IMR-90 (cell line): ENCODE measurements around the gene SCGB1C1. TPM values are rescaled to one million over a fixed set of nuclear protein-coding genes. Genes with fewer than 3 reads are reported as not detected.
"Not testable (repeated sequence)": the region's sequence is repeated elsewhere in the genome, so short reads cannot be mapped to it uniquely, and the experiment has no call there.

Experiments used
- ATAC-seq: fragments of 200-7000 bp; cut with Tn5 transposase; 2 replicates; pipeline ENCODE4 v1.9.1; 2020; ENCODE audit warnings: low read depth, mild to moderate bottlenecking, moderate library complexity
- BruUV-seq: library from RNA; stranded (reverse); fragments of 400-500 nt; replicated peaks from 2 replicates; lab custom pipeline; 2021; lab: Mats Ljungman, UMichigan
- CTCF ChIA-PET: fragments of 300-600 bp; formaldehyde crosslinking; extraction: SDS; loops from one replicate; lab custom pipeline; 2021; ENCODE audit warnings: antibody characterized with exemption; lab: Yijun Ruan, JAX
- POLR2A ChIA-PET: fragments of 300-600 bp; sonication (Branson Sonifier 250); formaldehyde crosslinking; loops from one replicate; lab custom pipeline; 2022; ENCODE audit warnings: antibody characterized with exemption; ENCODE audit not compliant: unreplicated experiment; lab: Charles Lee
- DNase-seq: peaks from one replicate; pipeline ENCODE4 v3.0.0; 2013
- H2AFZ ChIP-seq: replicated peaks from 2 replicates; pipeline ENCODE3; 2013; ENCODE audit warnings: low read length, mild to moderate bottlenecking; ENCODE audit not compliant: poor library complexity
- H2AK5ac ChIP-seq: 2 replicates; pipeline ENCODE4 v1.6.1; 2013; ENCODE audit warnings: low read depth, low read length, inconsistent platforms
- H2AK9ac ChIP-seq: replicated peaks from 2 replicates; pipeline ENCODE3; 2013; ENCODE audit warnings: mild to moderate bottlenecking, low read depth, low read length, moderate library complexity; ENCODE audit not compliant: poor library complexity
- H2BK120ac ChIP-seq: 2 replicates; pipeline ENCODE4 v1.6.1; 2013; ENCODE audit warnings: low read depth, low read length, inconsistent platforms
- H2BK15ac ChIP-seq: 3 replicates; pipeline ENCODE4 v1.6.1; 2013; ENCODE audit warnings: low read depth, low read length, inconsistent platforms
- H2BK20ac ChIP-seq: 2 replicates; pipeline ENCODE4 v1.6.1; 2013; ENCODE audit warnings: low read depth, mild to moderate bottlenecking, inconsistent platforms, low read length, moderate library complexity
- H2BK5ac ChIP-seq: 2 replicates; pipeline ENCODE4 v1.6.1; 2013; ENCODE audit warnings: mild to moderate bottlenecking, low read depth, low read length, inconsistent platforms; ENCODE audit not compliant: poor library complexity, severe bottlenecking
- H3K14ac ChIP-seq: replicated peaks from 2 replicates; pipeline ENCODE4 v1.6.1; 2013; ENCODE audit warnings: low read depth, low read length, inconsistent platforms
- H3K18ac ChIP-seq: 2 replicates; pipeline ENCODE4 v1.6.1; 2013; ENCODE audit warnings: low read depth, low read length, control low read depth
- H3K23ac ChIP-seq: 2 replicates; pipeline ENCODE4 v1.6.1; 2013; ENCODE audit warnings: low read depth, low read length, inconsistent platforms
- H3K27ac ChIP-seq: 2 replicates; pipeline ENCODE4 v1.5.1; 2013; ENCODE audit warnings: mild to moderate bottlenecking, control low read depth, low read length; ENCODE audit not compliant: insufficient read depth
- H3K27me3 ChIP-seq: 2 replicates; pipeline ENCODE4 v1.6.1; 2013; ENCODE audit warnings: low read length; ENCODE audit not compliant: control insufficient read depth, insufficient read depth
- H3K36me3 ChIP-seq: 2 replicates; pipeline ENCODE4 v1.6.1; 2013; ENCODE audit warnings: low read length, mixed read lengths; ENCODE audit not compliant: control insufficient read depth, insufficient read depth
- H3K4ac ChIP-seq: 2 replicates; pipeline ENCODE4 v1.6.1; 2013; ENCODE audit warnings: low read depth, low read length, inconsistent platforms
- H3K4me1 ChIP-seq: 2 replicates; pipeline ENCODE4 v1.6.1; 2013; ENCODE audit warnings: low read length, mixed read lengths; ENCODE audit not compliant: control insufficient read depth, insufficient read depth
- H3K4me2 ChIP-seq: 2 replicates; pipeline ENCODE4 v1.6.1; 2013; ENCODE audit warnings: low read depth, mild to moderate bottlenecking, control low read depth, low read length, moderate library complexity
- H3K4me3 ChIP-seq: 2 replicates; pipeline ENCODE4 v1.5.1; 2013; ENCODE audit warnings: low read depth, mild to moderate bottlenecking, control low read depth, low read length, moderate library complexity; ENCODE audit not compliant: insufficient read depth
- H3K56ac ChIP-seq: 2 replicates; pipeline ENCODE4 v1.6.1; 2013; ENCODE audit warnings: low read length, inconsistent platforms; ENCODE audit not compliant: insufficient read depth; ENCODE audit errors: extremely low read depth
- H3K79me1 ChIP-seq, 2 experiments: 2 replicates each; pipeline ENCODE4 v1.6.1; 2013; ENCODE audit warnings: low read length in 2 of 2, inconsistent platforms in 1 of 2, low read depth in 1 of 2
- H3K9ac ChIP-seq: 2 replicates; pipeline ENCODE4 v1.6.1; 2013; ENCODE audit warnings: low read depth, low read length, control low read depth
- H3K9me1 ChIP-seq: 2 replicates; pipeline ENCODE4 v1.6.1; 2013; ENCODE audit warnings: low read length, inconsistent platforms; ENCODE audit not compliant: insufficient read depth
- H3K9me3 ChIP-seq: 2 replicates; pipeline ENCODE4 v1.6.1; 2013; ENCODE audit warnings: low read length; ENCODE audit not compliant: control insufficient read depth, insufficient read depth
- H4K20me1 ChIP-seq: 2 replicates; pipeline ENCODE4 v1.6.1; 2013; ENCODE audit warnings: low read length, inconsistent platforms; ENCODE audit not compliant: insufficient read depth
- H4K5ac ChIP-seq: 2 replicates; pipeline ENCODE4 v1.6.1; 2013; ENCODE audit warnings: mild to moderate bottlenecking, low read depth, low read length, control low read depth
- H4K8ac ChIP-seq, 2 experiments: 2 replicates each; pipeline ENCODE4 v1.6.1; 2013; ENCODE audit warnings: low read depth in 2 of 2, low read length in 2 of 2, control low read depth in 1 of 2, inconsistent platforms in 1 of 2
- H4K91ac ChIP-seq: 2 replicates; pipeline ENCODE4 v1.6.1; 2013; ENCODE audit warnings: low read depth, low read length, inconsistent platforms; ENCODE audit not compliant: insufficient read depth
- WGBS, 2 experiments: methylation state at CpG; one replicate each; pipeline versions ENCODE4 v1.1.5 to v1.1.7; 2013; ENCODE audit warnings: missing lambda C conversion rate in 2 of 2; ENCODE audit not compliant: insufficient read length in 1 of 2; ENCODE audit errors: extremely low coverage in 2 of 2; 5-methylcytosine and 5-hydroxymethylcytosine counted together
- dilution Hi-C: fragments of 300-500 bp; cut with HindIII; formaldehyde crosslinking; loops from one replicate; pipeline ENCODE4 v1.14.3; 2018; ENCODE audit warnings: low sequenced_read_pairs; ENCODE audit not compliant: unreplicated experiment
- in situ Hi-C: fragments of 300-500 bp; cut with MboI; formaldehyde crosslinking; loops from 3 replicates; pipeline ENCODE4 v1.14.3; 2019; ENCODE audit warnings: low sequenced_read_pairs, inconsistent platforms, mixed read lengths
- intact Hi-C: fragments of 100-400 bp; cut with micrococcal nuclease; formaldehyde crosslinking; loops from 2 replicates; pipeline ENCODE4 v1.10.0; 2022
- polyA plus RNA-seq, 3 experiments: library from polyadenylated mRNA; depleted of rRNA; stranded (reverse); fragments of >200 nt; gene quantifications; 2 replicates each; pipeline ENCODE4 v1.2.3, GENCODE V29; 2012; ENCODE audit warnings: low replicate concordance in 1 of 3
- total RNA-seq: library from RNA; depleted of rRNA; stranded (reverse); fragments of >200 nt; gene quantifications from 2 replicates; pipeline ENCODE4 v1.2.3, GENCODE V29; 2012

SCGB1C1 gene
- total and polyA plus RNA-seq, 2 of the 4 experiments (the other 2 are of a cell fraction): not detected

DNA sequence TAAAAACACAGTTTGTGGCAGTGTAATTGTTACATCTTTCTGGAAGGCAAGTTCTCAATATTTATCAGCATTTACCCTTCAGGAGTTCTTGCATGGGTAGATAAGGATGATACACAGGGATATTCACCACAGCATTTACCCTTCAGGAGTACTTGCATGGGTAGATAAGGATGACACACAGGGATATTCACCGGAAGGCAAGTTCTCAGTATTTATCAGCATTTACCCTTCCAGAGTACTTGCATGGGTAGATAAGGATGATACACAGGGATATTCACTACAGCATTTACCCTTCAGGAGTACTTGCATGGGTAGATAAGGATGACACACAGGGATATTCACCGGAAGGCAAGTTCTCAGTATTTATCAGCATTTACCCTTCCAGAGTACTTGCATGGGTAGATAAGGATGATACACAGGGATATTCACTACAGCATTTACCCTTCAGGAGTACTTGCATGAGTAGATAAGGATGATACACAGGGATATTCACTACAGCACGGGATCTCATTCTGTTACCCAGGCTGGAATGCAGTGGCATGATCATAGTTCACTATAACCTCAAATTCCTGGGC, 27.9 kb downstream of the SCGB1C1 start:
- intact Hi-C loops, H3K9me1 ChIP-seq, H3K23ac ChIP-seq, H4K8ac ChIP-seq, H2AFZ ChIP-seq, H3K27me3 ChIP-seq, H3K9ac ChIP-seq, H2BK120ac ChIP-seq, H2BK5ac ChIP-seq, BruUV-seq, H2AK9ac ChIP-seq, H3K27ac ChIP-seq, ATAC-seq, H3K4me2 ChIP-seq, H3K9me3 ChIP-seq, H3K4me1 ChIP-seq, H2BK15ac ChIP-seq, H3K4me3 ChIP-seq, H3K4ac ChIP-seq, DNase-seq, H3K56ac ChIP-seq, dilution Hi-C loops, H4K91ac ChIP-seq, POLR2A ChIA-PET, H3K18ac ChIP-seq, H2BK20ac ChIP-seq, CTCF ChIA-PET, H2AK5ac ChIP-seq, H3K14ac ChIP-seq, H4K5ac ChIP-seq: not testable (repeated sequence)
- Histone ChIP-seq H3K79me1 (peaks cover 4 to 15% of the 10 kb centered on the region in 2 experiments; a peak in 3 of 4 replicates), H3K36me3 (peaks cover 23% of the 10 kb centered on the region), H4K20me1 (peaks cover 11% of the 10 kb centered on the region; the same call in 1 of the 2 replicates)
- no CpG with 5 or more reads among the region's 3 CpGs for WGBS, 2 experiments
- in situ Hi-C loops: loop anchor here (10.0 kb wide), 1 partner anchor 64 kb away; the partner anchor contains the start of gene PGGHG
